22Rv1 (cell line): ENCODE data around the gene ACYP2.

Source experiments
- ZFX ChIP-seq: fragments of 450-650 bp; IDR thresholded peaks from 2 replicates; pipeline ENCODE4 v1.6.1; 2017; ENCODE audit warnings: antibody characterized with exemption, borderline replicate concordance
- TF ChIP-seq, protein P1 (sequence below): fragments of 450-650 bp; IDR thresholded peaks from 2 replicates; pipeline ENCODE4 v1.5.1; 2017; ENCODE audit warnings: mild to moderate bottlenecking

DNA sequence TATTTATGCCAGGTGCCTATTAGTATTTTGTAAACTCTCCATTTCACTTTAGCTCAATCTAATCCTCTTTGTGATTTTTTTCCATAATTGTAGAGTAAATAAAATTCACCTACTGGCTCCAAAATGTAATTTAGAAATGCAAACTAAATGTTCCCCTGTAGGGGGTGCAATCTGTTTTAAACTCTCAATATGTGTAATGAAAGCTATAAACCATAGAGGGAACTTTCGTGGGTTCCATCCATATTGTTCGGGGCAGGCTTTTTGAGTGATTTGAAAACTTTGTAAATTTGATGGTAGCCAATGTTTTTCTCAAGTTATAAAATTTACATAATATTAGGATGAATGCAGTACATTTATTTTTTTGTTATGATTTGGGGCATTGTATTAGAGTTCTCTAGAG lies 91.2 kb downstream of the ACYP2 start:
- TF ChIP-seq ZFX, result no peak
- TF ChIP-seq, protein P1, sequence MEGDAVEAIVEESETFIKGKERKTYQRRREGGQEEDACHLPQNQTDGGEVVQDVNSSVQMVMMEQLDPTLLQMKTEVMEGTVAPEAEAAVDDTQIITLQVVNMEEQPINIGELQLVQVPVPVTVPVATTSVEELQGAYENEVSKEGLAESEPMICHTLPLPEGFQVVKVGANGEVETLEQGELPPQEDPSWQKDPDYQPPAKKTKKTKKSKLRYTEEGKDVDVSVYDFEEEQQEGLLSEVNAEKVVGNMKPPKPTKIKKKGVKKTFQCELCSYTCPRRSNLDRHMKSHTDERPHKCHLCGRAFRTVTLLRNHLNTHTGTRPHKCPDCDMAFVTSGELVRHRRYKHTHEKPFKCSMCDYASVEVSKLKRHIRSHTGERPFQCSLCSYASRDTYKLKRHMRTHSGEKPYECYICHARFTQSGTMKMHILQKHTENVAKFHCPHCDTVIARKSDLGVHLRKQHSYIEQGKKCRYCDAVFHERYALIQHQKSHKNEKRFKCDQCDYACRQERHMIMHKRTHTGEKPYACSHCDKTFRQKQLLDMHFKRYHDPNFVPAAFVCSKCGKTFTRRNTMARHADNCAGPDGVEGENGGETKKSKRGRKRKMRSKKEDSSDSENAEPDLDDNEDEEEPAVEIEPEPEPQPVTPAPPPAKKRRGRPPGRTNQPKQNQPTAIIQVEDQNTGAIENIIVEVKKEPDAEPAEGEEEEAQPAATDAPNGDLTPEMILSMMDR, result peak; percentile 66
